GM19438 (cell line): ENCODE data around the gene SEMA4C.

ENCODE experiments used
- ATAC-seq: cut with Tn5 transposase; IDR thresholded peaks from one replicate; pipeline ENCODE4 v1.9.1; 2021; ENCODE audit warnings: low read depth; ENCODE audit not compliant: unreplicated experiment

The SEMA4C gene

GRCh38 chr2:96882230-96882629 lies 12.3 kb upstream of the SEMA4C start:
- ATAC-seq: no peak

GRCh38 chr2:96881349-96882195 lies 11.7 kb upstream of the SEMA4C start:
- ATAC-seq: no peak

- no peak for ATAC-seq
These were observed 11.0 kb upstream of the SEMA4C start for GRCh38 chr2:96880891-96881273.

- no peak for ATAC-seq
These were observed 9.7 kb upstream of the SEMA4C start for GRCh38 chr2:96879545-96880040.

- ATAC-seq: no peak
These were observed 9.1 kb upstream of the SEMA4C start for GRCh38 chr2:96878796-96879544.

GRCh38 chr2:96878171-96878570 lies 8.3 kb upstream of the SEMA4C start:
- no peak for ATAC-seq

GRCh38 chr2:96877631-96878092 lies 7.8 kb upstream of the SEMA4C start:
- ATAC-seq: no peak

GRCh38 chr2:96877042-96877451 lies 7.2 kb upstream of the SEMA4C start:
- ATAC-seq: no peak

GRCh38 chr2:96876269-96877041 lies 6.6 kb upstream of the SEMA4C start:
- no peak for ATAC-seq

- ATAC-seq: no peak
These were observed 5.8 kb upstream of the SEMA4C start for GRCh38 chr2:96875498-96876268.

GRCh38 chr2:96874198-96874831 lies 4.4 kb upstream of the SEMA4C start:
- no peak for ATAC-seq

- ATAC-seq: no peak
These were observed 3.8 kb upstream of the SEMA4C start for GRCh38 chr2:96873651-96874096.

GRCh38 chr2:96872591-96873349 lies 2.9 kb upstream of the SEMA4C start:
- ATAC-seq: no peak

- ATAC-seq: no peak
These were observed 861 bp upstream of the SEMA4C start for GRCh38 chr2:96870626-96871255.

GRCh38 chr2:96869281-96869821 lies 529 bp downstream of the SEMA4C start:
- ATAC-seq: no peak

- ATAC-seq: no peak
These were observed 1.2 kb downstream of the SEMA4C start for GRCh38 chr2:96868555-96869280.

GRCh38 chr2:96867756-96868554 lies 1.9 kb downstream of the SEMA4C start:
- no peak for ATAC-seq
